Right renal cortex interstitium (tissue), 3 donors: Measurements from ENCODE around the gene STAT6. TPM values are rescaled to one million over a fixed set of nuclear protein-coding genes. Genes with fewer than 3 reads are reported as not detected.
A peak's percentile ranks its signal among the peaks of the same experiment; 100 is the strongest.

Source experiments
- DNase-seq, 3 donors: peaks; one replicate each; pipeline ENCODE4 v3.0.0-alpha.2; 2013; ENCODE audit warnings: low read depth in 3 of 3, low spot score in 2 of 3
- polyA plus RNA-seq, 3 donors: library from polyadenylated mRNA; unstranded; fragments of 120-200 nt; gene quantifications; one replicate each; pipeline ENCODE4 v1.2.1, GENCODE V29; 2013; ENCODE audit not compliant: insufficient read length in 3 of 3

STAT6 gene
- polyA plus RNA-seq, 3 donors, result 89.6 to 106 (median 99.2) TPM

GRCh38 chr12:57146092-57146491 is 34.9 kb upstream of the STAT6 start:
- no peak for DNase-seq

GRCh38 chr12:57145460-57146059 is 34.4 kb upstream of the STAT6 start:
- DNase-seq, result no peak

- DNase-seq, result no peak
These were observed 32.3 kb upstream of the STAT6 start for GRCh38 chr12:57143454-57143853.

GRCh38 chr12:57142727-57143126 is 31.6 kb upstream of the STAT6 start:
- no peak for DNase-seq

- DNase-seq, result no peak
These were observed 31.0 kb upstream of the STAT6 start for GRCh38 chr12:57142121-57142520.

- no peak for DNase-seq
These were observed 30.1 kb upstream of the STAT6 start for GRCh38 chr12:57141249-57141648.

GRCh38 chr12:57139796-57140649 is 28.9 kb upstream of the STAT6 start:
- DNase-seq, result no peak

GRCh38 chr12:57138526-57139272 is 27.5 kb upstream of the STAT6 start:
- DNase-seq, result no peak

- no peak for DNase-seq
These were observed 24.6 kb upstream of the STAT6 start for GRCh38 chr12:57135527-57136326.

- no peak for DNase-seq
These were observed 23.8 kb upstream of the STAT6 start for GRCh38 chr12:57134949-57135348.

GRCh38 chr12:57133916-57134315 is 22.8 kb upstream of the STAT6 start:
- no peak for DNase-seq

- no peak for DNase-seq
These were observed 21.9 kb upstream of the STAT6 start for GRCh38 chr12:57133013-57133569.

- no peak for DNase-seq
These were observed 21.0 kb upstream of the STAT6 start for GRCh38 chr12:57131896-57132744.

GRCh38 chr12:57130941-57131340 is 19.8 kb upstream of the STAT6 start:
- no peak for DNase-seq

- DNase-seq, result no peak
These were observed 18.7 kb upstream of the STAT6 start for GRCh38 chr12:57129889-57130288.

GRCh38 chr12:57129321-57129842 is 18.2 kb upstream of the STAT6 start:
- no peak for DNase-seq

GRCh38 chr12:57128519-57129247 is 17.5 kb upstream of the STAT6 start:
- no peak for DNase-seq

- DNase-seq, result peak in 1 of 3 donors; percentile 69
These were observed 16.8 kb upstream of the STAT6 start, which contains the start of gene LRP1 for GRCh38 chr12:57127726-57128518. Gene LRP1, plus strand, starts transcription at chr12:57128483. Its CDS starts 482 bp downstream, at chr12:57128965.
